ENCODE data around the gene SLC22A31. TPM values are rescaled to one million over a fixed set of nuclear protein-coding genes. Genes with fewer than 3 reads are reported as not detected.

Gene SLC22A31
- polyA plus RNA-seq, 1 experiment, result 0.25 TPM

DNA sequence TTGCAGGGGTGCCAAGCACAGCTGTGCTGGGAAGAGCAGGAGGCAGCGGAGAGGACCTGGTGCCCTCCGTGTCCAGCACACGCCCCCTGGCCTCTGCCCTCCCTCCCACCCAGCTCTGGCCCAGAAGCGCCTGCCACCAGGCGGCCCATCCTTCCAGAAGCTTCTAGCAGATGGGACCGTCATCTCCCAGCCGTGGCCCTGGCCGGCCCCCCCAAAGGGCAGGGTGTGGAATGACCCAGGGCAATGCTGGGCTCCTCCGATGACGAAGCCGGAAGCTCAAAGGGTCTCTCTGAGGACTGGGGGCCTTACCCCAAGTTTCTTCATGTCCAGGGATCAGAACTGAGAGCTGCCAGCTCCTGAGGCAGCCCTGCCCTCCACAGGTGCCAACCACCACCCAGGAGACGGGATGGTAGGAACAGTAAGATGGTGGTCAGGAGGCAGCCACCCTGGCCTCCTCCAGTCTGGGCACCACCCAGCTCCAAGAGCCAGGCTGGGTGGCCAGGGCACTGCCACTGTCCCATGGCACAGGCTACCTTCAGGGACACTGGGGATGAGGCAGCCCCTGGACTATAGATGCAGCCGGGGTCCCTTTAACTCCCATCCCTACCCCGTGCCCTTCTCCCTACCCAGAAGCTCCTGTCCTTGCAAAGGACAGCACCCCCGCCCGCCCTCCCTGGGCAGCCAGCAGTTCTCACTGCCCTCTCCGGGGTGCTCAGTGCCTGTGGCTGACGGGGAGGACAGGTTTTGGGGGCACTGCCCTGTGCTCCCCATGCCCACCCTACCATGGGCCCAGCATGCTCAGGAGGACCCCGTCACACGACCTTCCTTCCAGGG lies 35.3 kb downstream of the SLC22A31 start:
- ChIA-PET POLR2A (interaction anchor here (0.6 kb wide), 1 partner anchor 40 kb away, joined by 3 read pairs; no protein-coding TSS in a partner anchor), CTCF (interaction anchor here (1.4 kb wide), 1 partner anchor 427 kb away, joined by 5 read pairs; no protein-coding TSS in a partner anchor)
- DNase-seq (ENCODE audit: low read depth, low spot score), result no peak
- Histone ChIP-seq H3K4me3 (ENCODE audit: low read depth, low read length) (no peak overlapping the region), H3K27me3 (ENCODE audit: control insufficient read depth, insufficient read depth, low read length) (peaks cover 37% of the 10 kb centered on the region), H3K9me3 (ENCODE audit: control insufficient read depth, insufficient read depth, low read length) (peaks cover 19% of the 10 kb centered on the region; the same call in 1 of the 2 replicates), H3K27ac (ENCODE audit: low read depth, low read length) (no peak overlapping the region)
- TF ChIP-seq, protein P1, sequence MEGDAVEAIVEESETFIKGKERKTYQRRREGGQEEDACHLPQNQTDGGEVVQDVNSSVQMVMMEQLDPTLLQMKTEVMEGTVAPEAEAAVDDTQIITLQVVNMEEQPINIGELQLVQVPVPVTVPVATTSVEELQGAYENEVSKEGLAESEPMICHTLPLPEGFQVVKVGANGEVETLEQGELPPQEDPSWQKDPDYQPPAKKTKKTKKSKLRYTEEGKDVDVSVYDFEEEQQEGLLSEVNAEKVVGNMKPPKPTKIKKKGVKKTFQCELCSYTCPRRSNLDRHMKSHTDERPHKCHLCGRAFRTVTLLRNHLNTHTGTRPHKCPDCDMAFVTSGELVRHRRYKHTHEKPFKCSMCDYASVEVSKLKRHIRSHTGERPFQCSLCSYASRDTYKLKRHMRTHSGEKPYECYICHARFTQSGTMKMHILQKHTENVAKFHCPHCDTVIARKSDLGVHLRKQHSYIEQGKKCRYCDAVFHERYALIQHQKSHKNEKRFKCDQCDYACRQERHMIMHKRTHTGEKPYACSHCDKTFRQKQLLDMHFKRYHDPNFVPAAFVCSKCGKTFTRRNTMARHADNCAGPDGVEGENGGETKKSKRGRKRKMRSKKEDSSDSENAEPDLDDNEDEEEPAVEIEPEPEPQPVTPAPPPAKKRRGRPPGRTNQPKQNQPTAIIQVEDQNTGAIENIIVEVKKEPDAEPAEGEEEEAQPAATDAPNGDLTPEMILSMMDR (IDR thresholded peaks at IDR 0.05; ENCODE audit: low read depth, low read length), result no peak

DNA sequence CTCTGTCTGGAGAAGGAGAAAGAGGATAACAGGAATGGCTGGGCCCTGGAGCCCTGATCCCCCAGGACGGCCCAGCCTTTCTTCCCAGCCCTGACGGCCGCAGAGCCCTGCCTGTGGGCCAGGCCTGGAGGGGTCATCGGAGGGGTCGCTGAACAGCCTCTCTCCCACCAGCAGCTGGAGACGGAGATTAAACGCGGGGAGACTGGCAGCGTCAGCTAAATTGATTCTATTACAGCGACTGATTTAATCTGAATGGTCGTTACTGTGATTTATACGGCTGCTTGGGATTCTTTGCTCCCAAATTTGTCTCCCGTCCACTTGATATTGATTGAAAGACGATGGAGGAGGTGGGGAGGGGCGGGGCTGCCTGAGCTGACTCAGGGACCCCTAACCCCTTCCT lies 35.9 kb downstream of the SLC22A31 start:
- H3K27me3 ChIP-seq (ENCODE audit: control insufficient read depth, insufficient read depth, low read length), result peaks cover 31% of the 10 kb centered on the region
- TF ChIP-seq, protein P1 (IDR thresholded peaks at IDR 0.05; ENCODE audit: low read depth, low read length), result no peak
- POLR2A ChIA-PET, result interaction anchor here (0.6 kb wide), 1 partner anchor 41 kb away, joined by 3 read pairs; no protein-coding TSS in a partner anchor
- H3K4me3 ChIP-seq (ENCODE audit: low read depth, low read length), result no peak overlapping the region
- no peak overlapping the region for H3K27ac ChIP-seq (ENCODE audit: low read depth, low read length)
- peaks cover 25% of the 10 kb centered on the region for H3K9me3 ChIP-seq (ENCODE audit: control insufficient read depth, insufficient read depth, low read length)
- no peak for DNase-seq (ENCODE audit: low read depth, low spot score)
- CTCF ChIA-PET, result interaction anchor here (1.4 kb wide), 1 partner anchor 427 kb away, joined by 5 read pairs; no protein-coding TSS in a partner anchor

DNA sequence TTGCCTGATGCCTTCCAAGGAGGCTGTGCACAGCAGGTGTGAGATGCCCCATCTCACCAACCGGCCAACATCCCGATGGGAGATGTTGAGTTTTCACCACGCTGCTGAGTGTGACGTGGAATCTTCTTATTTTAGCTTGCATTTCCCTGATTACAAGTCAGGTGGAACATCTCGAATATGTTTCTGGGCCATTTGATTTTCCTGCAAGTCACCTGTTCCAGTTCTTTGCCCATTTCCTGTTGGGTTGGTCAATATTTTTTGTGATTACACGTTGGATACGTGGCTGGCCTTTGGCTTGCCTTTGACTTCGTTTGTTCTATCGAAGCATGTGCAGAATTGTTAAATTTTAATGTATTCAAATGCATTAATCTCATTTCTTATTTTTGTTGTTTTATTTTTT lies 37.0 kb downstream of the SLC22A31 start:
- ChIA-PET CTCF (no interaction called here), POLR2A (no interaction called here)
- peaks cover 34% of the 10 kb centered on the region for H3K9me3 ChIP-seq (ENCODE audit: control insufficient read depth, insufficient read depth, low read length)
- TF ChIP-seq, protein P1 (IDR thresholded peaks at IDR 0.05; ENCODE audit: low read depth, low read length), result no peak
- H3K27ac ChIP-seq (ENCODE audit: low read depth, low read length), result no peak overlapping the region
- H3K27me3 ChIP-seq (ENCODE audit: control insufficient read depth, insufficient read depth, low read length), result peaks cover 21% of the 10 kb centered on the region
- H3K4me3 ChIP-seq (ENCODE audit: low read depth, low read length), result no peak overlapping the region
- no peak for DNase-seq (ENCODE audit: low read depth, low spot score)

DNA sequence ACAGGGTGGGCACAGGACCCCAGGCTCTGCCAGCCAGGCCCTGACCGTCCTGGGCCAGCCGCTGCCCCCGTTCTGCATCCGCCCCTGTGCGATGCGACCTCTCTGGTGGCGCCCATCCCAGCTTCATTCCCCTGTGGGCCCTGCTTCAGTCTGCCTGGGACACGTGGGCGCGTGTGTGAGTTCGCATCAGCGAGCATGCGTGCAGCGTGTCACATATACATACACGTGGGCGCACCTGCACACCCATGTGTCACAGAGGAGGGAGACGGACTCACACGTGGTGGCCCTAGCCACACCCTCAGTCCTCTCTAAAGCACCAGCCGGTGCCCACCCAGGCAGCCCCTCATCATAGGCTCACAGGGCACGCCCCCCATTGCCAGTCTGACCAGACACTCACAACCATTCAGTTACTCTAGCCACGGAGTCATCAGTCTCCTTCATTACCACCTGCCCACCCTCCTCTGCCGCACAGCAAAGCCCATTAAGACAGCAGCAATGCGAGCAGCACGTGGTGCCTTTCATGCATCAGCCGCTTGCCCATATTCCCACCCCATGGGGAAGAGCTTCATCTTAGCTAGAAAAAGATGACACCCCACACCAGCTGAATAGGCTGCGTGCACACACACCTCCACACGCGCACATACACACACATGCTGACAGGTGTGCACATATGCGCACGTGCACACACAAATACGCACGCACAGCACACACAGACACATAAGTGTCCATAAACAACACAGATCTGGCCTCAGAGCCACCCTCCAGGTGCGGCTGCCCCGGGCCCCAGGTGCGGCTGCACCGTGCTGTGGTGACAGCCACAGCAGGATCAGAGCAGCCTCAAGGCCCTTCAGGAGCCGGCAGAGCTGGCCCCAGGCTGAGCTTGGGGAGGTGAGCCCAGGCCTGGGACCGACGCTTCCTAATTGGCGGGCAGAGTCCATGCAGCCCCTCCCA lies 38.3 kb downstream of the SLC22A31 start:
- ChIA-PET CTCF (no interaction called here), POLR2A (interaction anchor here (0.6 kb wide), 1 partner anchor 40 kb away, joined by 3 read pairs; no protein-coding TSS in a partner anchor)
- TF ChIP-seq, protein P1 (IDR thresholded peaks at IDR 0.05; ENCODE audit: low read depth, low read length), result no peak

More for the DNA sequence above, 38.3 kb downstream of the SLC22A31 start:
- H3K27me3 ChIP-seq (ENCODE audit: control insufficient read depth, insufficient read depth, low read length), result peaks cover 18% of the 10 kb centered on the region
- H3K27ac ChIP-seq (ENCODE audit: low read depth, low read length), result no peak overlapping the region
- no peak overlapping the region for H3K4me3 ChIP-seq (ENCODE audit: low read depth, low read length)
- H3K9me3 ChIP-seq (ENCODE audit: control insufficient read depth, insufficient read depth, low read length), result peaks cover 36% of the 10 kb centered on the region
- no peak for DNase-seq (ENCODE audit: low read depth, low spot score)

All from AG04450 (cell line).